HG03108 (cell line): ENCODE measurements around the gene DOK5.
"Not testable (repeated sequence)": the region's sequence is repeated elsewhere in the genome, so short reads cannot be mapped to it uniquely, and the experiment has no call there.

Source experiments
- ATAC-seq: cut with Tn5 transposase; IDR thresholded peaks from one replicate; pipeline ENCODE4 v1.9.1; 2021; ENCODE audit warnings: moderate library complexity; ENCODE audit not compliant: unreplicated experiment

The DOK5 gene

DNA sequence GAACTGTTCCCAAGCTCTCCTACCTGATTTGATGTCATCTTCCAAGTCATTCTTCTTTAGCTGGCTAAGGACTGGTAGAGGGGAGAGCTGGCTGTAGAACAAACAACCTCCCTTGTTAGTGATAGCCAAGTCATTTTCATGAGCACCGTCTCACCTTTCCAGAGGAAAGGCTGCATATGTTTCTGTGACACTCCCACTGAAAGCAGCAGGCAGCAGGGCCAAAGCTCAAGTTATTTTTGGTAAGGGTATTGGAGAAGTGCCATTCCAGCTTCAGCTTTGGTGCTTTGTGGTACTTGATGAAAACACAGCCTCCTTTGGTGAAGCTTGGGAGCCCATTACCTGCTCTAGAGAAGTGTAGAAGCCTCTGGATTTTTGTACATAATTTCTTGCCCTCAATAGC, 5.4 kb upstream of the DOK5 start:
- ATAC-seq, result no peak

DNA sequence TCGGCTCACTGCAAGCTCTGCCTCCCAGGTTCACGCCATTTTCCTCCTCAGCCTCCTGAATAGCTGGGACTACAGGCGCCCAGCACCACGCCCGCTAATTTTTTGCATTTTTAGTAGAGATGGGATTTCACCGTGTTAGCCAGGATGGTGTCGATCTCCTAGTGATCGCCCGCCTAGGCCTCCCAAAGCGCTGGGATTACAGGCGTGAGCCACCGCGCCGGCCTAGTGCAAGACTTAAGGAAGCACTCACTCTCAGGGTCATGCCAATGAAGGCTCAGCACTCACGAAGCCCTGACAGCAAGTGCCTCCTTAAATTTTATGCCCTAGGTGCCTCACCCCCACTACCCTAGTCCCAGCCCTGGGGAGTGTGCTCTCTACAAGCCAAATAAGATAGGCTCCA, 4.7 kb upstream of the DOK5 start:
- ATAC-seq, result no peak

DNA sequence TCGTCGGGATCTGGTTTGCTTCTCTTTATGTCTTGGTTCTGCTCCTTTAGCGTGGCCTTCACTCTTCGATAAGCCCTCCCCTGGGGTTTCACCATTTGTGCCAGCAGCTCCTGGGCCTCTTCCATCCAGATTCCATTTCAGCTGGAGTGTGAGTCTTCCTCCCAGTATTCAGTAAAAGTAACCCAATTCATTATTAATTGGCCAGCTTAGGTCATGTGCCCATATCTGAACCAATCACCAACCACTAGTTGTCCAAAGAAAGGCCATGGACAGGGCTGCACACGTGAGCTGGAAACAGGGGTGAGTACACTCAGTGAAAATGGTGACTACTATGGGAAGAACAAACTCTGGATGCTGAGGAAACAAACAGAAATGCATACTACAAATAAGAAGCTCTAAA, 2.8 kb upstream of the DOK5 start:
- ATAC-seq, result no peak

- no peak for ATAC-seq
Observed at GRCh38 chr20:54473340-54473739, 2.1 kb upstream of the DOK5 start.

DNA sequence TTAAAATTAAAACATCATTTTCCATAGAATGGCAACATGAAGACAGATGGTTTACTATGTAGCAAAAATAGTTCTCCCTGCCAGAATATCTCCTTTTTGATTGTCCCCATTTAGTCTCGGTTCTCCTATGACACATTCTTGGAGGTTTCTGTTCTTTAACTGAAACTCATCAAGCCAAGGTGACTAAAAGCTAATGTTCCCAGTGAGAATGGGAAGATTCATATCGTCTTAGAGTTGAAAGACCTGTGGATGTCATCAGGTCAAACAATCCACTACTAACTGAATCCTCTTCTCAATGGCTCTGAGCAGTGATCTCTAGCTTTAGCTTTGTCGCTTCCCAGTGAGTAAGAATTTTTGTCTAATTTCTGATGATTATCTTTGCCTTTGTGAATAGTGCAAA, 1.3 kb upstream of the DOK5 start:
- no peak for ATAC-seq

DNA sequence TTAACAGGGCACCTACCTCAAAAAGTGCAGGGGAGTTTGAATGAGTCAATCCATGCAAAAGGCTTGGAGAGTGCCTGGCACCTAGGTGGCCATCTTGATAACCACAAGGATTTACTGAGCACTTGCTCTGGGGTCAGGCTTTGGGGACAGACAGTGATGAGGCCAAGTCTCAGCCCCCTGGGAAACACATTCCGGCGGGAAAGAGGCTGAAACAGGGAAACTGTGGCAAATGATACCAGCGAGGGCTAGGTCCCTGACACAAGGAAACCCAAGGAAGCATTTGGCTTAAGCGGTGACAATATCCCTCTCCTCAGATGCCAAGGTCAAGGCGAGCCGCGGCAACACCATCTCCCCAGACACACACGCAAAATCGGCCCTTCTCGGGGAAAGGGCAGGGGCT, 527 bp upstream of the DOK5 start:
- no peak for ATAC-seq

DNA sequence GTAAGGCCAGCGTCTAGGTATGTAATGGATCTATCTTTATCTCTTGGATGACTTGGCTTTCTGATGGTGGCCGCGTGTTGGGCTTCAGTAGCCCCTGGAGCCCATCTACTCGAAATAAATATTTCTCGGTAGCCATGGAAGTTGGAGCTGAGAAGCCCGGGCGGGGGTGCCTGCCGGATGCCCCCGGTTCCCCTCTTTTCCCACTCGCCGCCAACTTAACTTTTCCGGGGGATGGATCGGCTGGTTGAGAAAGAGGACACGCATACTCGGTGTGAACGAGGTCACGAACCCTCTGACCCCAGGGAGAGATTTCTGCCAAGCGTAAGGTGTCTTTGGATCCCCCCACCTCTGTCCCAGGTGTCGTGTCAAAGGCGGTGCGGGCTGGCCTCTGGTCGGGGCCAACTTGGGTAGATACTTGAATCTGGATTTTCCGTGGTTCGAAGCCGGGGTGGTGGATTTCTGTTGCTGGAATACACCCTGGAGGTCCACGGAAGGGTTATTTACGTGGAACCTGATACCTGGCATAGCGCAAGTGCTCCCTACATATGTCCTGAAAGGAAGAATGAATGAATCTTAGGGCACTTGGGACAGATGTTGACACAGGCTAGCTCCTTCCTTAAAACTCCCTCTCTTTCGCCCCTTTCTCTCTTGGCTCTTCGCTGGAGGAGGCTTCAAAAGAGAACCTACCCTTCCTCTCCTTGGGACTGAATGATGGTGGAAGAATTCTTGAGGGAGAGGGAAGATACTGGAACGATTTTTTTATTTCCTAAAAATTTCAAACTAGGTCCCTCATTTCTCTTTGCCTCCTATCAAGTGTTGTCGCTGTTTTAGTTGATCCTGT, 996 bp downstream of the DOK5 start:
- ATAC-seq, result no peak

DNA sequence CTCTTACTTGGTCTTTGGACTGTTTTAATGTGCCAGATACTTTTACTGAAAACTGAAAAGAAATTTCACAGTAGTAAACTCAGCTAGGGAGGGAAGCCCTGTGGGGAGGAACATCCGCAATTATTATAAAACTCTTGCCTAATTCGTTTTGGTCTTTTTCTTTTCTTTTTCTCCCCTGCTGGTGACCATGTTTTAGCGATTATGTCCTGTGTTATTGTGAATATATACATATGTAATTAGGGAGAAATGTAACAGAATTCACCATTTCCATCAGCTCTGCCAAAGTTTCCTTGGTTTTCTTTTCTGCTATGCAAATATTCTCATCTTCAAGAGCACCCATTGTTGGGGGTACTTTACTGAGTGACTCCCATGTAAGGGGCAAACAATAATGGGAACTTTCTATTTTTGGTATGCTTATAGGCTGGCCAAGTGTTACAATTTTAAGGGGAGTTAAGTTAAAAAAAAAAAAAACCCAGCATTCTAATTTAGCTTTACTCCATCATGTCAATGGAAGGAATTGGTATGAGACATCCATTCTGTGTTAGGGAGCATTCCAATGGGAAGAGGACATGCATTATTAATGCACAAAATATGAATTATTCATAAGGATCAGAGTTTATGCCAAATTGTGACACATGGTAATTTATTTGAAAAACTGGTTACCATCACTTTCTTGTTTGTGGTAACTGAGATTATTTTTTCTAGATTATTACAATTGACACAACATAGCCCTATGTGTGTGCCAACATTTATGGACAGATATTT, 2.0 kb downstream of the DOK5 start:
- no peak for ATAC-seq

DNA sequence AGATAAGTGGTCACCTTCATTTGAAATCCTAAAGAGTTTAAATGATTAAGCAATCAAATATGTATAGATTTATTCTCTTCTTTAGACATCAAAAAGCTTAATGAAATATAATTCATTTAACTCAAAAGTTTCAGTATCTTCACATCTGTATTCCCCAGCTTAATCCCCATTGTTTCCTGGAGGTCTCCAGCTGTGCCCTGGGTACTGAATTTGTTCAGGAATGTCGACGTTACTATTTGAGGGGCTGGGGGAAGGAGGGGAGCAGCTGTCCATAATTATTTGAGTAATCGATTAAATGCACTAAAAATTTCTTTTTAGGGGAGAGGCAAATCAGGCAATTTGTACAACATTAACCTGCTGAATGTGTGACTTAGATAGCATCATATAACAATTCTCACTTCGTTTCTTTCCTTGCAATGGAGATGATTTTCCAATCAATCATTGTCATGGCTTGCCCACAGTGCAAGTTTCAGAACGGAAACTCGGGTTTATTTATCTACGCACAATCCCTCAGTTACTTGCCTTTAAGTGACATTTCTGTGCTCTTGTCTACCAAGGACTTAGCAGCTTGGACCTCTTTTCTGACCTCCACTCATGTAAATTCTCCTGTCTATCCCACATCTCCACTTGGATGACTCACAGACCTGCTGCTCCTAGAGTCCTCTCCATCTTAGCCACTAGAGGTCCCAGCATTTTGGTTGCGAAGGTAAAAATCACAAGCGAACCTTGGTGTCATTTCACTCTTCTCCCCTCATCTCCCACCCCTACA, 3.9 kb downstream of the DOK5 start:
- ATAC-seq, result no peak

GRCh38 chr20:54479937-54480336, 4.5 kb downstream of the DOK5 start:
- not testable (repeated sequence) for ATAC-seq

DNA sequence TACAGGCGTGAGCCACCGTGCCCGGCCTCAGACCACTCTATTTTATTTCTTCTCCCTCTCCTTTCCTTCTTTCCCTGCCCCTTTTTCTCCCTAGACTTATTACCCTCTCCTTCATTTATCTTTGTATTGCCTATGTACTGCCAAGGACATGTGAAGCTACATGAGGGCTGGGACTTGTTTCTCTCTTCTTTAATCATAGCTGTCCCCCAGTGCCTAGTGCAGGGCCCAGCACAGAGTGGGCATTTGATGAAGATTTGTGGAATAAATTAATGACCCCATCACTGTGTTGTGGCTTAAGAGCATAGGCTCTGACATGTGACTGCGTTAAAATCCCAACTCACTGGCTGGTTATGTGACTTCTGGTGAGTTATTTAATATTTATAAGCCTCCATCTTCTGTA, 6.0 kb downstream of the DOK5 start:
- ATAC-seq, result no peak

- no peak for ATAC-seq
Observed at GRCh38 chr20:54485631-54486030, 10.2 kb downstream of the DOK5 start.

DNA sequence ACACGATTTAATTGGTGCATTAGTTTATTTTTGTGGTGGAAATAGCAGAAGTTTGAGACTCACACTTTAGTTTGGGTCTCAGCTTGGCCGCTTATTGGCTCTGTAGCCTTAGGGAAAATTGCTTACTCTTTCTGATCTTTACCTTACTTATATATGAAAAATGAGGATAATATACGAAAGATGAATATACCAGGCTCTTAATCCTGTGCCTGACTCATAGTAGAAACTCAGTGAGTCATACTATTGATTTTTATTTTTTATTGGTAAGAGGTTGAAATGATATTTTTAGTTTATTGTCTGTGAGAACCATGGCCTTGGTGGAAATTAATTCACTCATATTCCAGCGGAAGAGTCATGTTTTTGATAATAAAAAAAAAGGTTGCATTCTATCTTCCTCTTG, 11.2 kb downstream of the DOK5 start:
- ATAC-seq, result no peak

DNA sequence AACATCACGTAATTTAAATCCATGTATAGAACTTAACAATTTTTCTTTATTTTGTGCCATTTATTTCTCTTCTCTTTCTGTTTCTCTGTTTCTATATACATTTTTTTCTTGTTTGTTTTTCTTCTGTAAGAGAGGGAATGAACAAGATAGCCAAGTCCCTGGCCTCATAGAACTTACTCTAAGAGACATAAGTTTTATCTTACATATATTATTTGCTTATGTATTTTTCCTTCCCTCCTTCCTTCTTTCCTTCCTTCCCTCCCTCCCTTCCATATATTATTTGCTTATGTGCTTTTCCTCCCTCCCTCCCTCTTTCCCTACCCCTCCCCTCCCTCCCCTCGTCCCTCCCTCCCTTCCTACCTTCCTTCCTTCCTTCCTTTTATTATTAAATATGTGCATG, 13.0 kb downstream of the DOK5 start:
- ATAC-seq, result no peak

DNA sequence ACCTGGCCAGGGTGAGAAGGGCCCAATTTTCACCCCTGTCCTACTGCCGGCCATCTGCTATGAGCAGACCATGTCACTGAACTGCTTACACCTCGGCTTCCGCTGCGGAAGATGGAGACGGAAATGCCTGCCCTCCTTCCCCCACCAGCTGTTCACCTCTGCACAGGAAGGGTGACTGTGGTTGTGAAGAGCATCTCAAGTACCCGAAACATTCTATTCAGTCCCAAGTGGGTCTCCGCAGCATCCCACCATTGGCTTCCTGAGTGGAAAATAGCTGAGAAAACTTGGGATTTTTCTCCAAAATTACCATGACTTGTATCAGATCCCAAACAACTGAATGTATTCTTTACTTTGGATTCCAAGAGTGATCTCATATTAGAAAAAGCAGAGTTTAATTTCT, 16.1 kb downstream of the DOK5 start:
- ATAC-seq, result no peak

GRCh38 chr20:54494303-54495006, 19.1 kb downstream of the DOK5 start:
- no peak for ATAC-seq

DNA sequence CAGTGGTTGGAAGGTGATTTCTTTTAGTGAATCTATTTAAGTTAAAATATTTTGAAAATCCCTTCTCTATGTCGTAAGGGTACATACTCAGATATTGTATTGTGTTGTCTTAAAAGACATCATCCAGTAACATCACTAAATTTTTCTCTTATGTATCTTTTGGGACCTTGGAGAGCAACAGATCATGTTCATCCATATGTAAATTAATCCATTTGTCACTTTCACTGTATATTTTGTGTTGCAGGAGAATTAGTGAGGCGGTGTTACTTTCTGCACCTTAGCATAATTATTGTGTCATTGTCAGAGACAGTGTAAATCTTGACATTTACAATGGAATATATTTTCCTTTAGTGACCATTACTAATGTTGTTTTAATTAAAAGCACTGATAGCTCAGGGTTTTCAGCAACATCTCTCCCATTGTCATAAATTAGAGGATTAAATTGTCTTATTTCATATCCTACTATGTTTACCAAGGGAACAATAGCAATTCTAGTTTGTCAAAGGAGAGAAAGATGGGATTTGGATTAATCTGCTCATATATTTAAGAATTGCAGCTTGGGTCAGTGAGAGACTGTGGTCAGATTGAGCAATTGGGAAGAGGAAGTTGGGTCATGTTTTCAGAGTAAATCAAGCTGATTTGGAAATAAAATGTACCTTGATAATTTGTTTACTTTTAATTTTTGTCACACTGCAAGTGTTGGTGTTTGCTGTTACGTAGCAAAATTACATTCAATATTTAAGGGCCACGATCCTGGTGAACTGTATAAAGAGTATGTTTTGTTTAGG, 22.7 kb downstream of the DOK5 start:
- no peak for ATAC-seq

DNA sequence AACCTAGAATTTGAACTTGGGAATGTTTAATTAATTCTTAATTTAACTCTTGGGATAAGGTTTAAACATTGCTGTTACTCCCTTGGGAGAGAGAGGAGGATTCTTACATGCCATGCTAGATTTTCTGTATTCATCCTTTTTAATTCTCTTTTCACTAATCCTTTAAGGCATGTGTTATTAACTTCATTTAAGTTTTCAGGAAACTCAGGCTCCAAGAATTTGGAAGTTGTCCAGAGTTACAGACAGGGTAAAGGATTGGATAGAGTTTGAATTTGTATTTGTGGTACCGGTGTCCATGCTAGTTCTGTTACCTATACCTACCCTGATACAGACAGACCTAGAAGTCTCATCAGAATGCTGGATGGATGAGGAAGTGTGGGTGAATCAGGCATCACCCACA, 23.7 kb downstream of the DOK5 start:
- ATAC-seq, result no peak

- ATAC-seq, result no peak
Observed at GRCh38 chr20:54502179-54502578, 26.8 kb downstream of the DOK5 start.

DNA sequence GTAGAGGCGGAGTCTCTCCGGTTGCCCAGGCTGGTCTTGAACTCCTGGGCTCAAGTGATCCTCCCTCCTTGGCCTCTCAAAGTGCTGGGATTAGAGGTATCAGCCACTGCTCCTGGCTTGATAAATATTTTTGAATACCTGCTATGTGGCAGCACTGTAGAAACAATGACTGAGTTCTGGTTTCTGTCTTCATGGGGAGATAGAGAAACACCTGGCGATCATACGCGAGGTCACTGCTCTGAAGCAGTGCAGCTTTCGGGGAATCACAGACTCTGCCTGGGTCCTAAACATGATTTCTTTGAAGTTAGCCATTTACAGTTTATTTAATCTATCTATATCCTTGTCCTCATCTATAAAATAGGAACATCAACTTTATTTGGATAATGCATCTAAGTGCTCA, 31.2 kb downstream of the DOK5 start:
- no peak for ATAC-seq
